Cardiac muscle cell (in vitro differentiated cells and primary cell): ENCODE data around the gene KLF3. TPM values are rescaled to one million over a fixed set of nuclear protein-coding genes. Genes with fewer than 3 reads are reported as not detected.

Experiments used
- DNase-seq, 2 donors: peaks; one replicate each; pipeline versions ENCODE4 v3.0.0 to v3.0.0-alpha.2; 2010 to 2017; ENCODE audit warnings: low read depth in 1 of 2, low spot score in 1 of 2
- H3K27ac ChIP-seq: fragments of 200-600 bp; sonication (generic); 2 replicates; pipeline ENCODE4 v1.5.1; 2016
- H3K27me3 ChIP-seq: fragments of 200-600 bp; sonication (generic); 2 replicates; pipeline ENCODE4 v1.6.0; 2016; ENCODE audit warnings: control low read depth
- H3K36me3 ChIP-seq: fragments of 200-600 bp; sonication (generic); 2 replicates; pipeline ENCODE4 v1.5.1; 2016; ENCODE audit warnings: control low read depth
- H3K4me1 ChIP-seq: fragments of 200-600 bp; sonication (generic); 2 replicates; pipeline ENCODE4 v1.8.1; 2017; ENCODE audit warnings: low read depth, mild to moderate bottlenecking, mixed run types
- H3K4me3 ChIP-seq: fragments of 200-600 bp; sonication (generic); 2 replicates; pipeline ENCODE4 v1.5.1; 2016; ENCODE audit warnings: mild to moderate bottlenecking
- H3K9me3 ChIP-seq: fragments of 200-600 bp; sonication (generic); 2 replicates; pipeline ENCODE4 v1.5.1; 2017; ENCODE audit warnings: low read depth, mild to moderate bottlenecking, control low read depth
- polyA plus RNA-seq: library from polyadenylated mRNA; unstranded; fragments of >200 nt; fragmentation: Nextera tagmentation; extraction: Ambion mirVana; gene quantifications from 2 replicates; pipeline ENCODE4 v1.2.1, GENCODE V29; 2016
- total RNA-seq: library from RNA; depleted of rRNA; stranded (reverse); fragments of >200 nt; gene quantifications from 2 replicates; pipeline ENCODE4 v1.2.3, GENCODE V29; 2016
- TF ChIP-seq, protein P1 (sequence below): IDR thresholded peaks from 2 replicates; pipeline ENCODE4 v1.5.1; 2012; ENCODE audit warnings: low read depth, mild to moderate bottlenecking, low read length

Gene KLF3
- total and polyA plus RNA-seq, 2 experiments from 2014 or later = 11.5 to 14.9 TPM

DNA sequence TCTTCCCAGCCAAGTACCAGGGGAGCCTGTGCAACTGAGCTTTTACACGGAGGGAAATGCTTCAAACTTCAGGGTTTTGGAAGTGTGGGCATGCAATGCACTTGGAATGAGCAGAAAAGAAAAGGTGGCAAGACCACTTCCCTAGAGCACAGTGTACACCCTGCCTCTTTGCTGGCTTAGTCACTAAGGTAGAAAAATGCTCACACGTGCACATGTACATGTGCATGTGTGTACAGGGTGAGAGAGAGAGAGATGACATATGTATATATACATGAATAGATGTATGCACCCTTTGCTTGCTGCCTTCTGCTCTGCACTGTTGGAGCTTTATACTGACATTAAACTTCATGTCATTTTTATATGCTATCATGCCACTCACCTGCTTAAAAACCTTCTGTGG lies 7.9 kb upstream of the KLF3 start:
- Histone ChIP-seq H3K4me1 (no peaks in the 10 kb centered on the region), H3K27ac (no peak overlapping the region), H3K27me3 (no peaks in the 10 kb centered on the region), H3K36me3 (no peaks in the 10 kb centered on the region), H3K4me3 (no peak overlapping the region), H3K9me3 (no peaks in the 10 kb centered on the region)
- TF ChIP-seq, protein P1, sequence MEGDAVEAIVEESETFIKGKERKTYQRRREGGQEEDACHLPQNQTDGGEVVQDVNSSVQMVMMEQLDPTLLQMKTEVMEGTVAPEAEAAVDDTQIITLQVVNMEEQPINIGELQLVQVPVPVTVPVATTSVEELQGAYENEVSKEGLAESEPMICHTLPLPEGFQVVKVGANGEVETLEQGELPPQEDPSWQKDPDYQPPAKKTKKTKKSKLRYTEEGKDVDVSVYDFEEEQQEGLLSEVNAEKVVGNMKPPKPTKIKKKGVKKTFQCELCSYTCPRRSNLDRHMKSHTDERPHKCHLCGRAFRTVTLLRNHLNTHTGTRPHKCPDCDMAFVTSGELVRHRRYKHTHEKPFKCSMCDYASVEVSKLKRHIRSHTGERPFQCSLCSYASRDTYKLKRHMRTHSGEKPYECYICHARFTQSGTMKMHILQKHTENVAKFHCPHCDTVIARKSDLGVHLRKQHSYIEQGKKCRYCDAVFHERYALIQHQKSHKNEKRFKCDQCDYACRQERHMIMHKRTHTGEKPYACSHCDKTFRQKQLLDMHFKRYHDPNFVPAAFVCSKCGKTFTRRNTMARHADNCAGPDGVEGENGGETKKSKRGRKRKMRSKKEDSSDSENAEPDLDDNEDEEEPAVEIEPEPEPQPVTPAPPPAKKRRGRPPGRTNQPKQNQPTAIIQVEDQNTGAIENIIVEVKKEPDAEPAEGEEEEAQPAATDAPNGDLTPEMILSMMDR = no peak
- DNase-seq = no peak

DNA sequence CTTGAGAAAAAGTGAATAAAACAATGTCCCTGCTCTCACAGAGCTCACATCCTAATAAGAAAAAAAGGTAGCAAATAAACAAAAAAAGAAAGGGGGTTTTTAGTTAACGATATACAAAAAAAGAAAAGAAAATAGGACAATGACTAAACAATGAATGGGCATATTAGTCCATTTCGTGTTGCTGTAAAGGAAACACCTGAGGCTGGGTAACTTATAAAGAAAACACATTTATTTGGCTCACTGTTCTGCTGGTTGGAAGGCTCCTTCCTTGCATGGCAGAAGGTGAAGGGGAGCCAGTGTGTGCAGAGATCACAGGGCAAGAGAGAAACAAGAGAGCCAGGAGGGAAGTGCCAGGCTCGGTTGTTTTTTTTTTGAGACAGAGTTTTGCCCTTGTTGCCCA lies 4.7 kb upstream of the KLF3 start:
- DNase-seq = no peak
- no peaks in the 10 kb centered on the region for H3K4me1 ChIP-seq
- no peak overlapping the region for H3K4me3 ChIP-seq
- no peaks in the 10 kb centered on the region for H3K36me3 ChIP-seq
- H3K9me3 ChIP-seq = no peaks in the 10 kb centered on the region
- TF ChIP-seq, protein P1 = no peak
- H3K27ac ChIP-seq = no peak overlapping the region
- H3K27me3 ChIP-seq = no peaks in the 10 kb centered on the region

DNA sequence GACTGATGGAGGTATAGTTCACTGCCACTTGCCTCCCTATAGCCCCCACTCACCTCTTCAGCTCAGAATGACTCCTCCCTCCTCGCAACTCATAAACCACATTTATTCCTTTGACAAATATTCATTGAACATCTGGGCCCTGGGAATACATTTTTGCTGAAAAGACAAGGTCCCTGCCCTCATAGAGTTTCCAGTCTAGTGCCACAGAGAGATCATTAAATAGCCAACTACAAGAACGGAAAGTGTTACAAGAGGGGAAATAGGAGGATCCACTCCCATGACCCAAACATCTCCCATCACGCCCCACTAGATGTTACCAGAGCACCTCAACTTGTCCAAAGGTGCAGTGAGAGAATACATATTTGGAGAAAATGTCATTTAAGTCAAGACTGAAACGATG lies 3.2 kb upstream of the KLF3 start:
- TF ChIP-seq, protein P1 = no peak
- no peak overlapping the region for H3K27ac ChIP-seq

DNA sequence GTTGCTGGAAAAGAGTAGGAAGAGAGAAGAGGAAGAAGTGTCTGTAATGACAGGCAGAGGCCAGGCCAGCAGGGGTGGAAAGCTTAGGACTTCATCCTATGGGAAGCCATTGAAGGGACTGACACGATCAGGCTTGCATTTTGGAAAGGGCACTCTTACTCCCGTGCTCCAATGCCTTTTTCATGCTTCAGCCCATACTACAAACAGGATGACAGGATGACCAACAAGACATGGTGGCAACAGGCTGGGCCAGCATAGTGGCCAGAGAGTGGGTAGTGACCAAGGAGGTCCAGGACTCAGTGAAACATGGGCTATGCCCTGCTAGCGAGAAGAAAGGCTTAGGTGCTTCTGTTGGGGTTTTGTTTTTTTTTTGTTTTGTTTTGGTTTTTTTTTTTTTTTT lies 2.6 kb upstream of the KLF3 start:
- H3K27ac ChIP-seq = no peak overlapping the region
- no peaks in the 10 kb centered on the region for H3K9me3 ChIP-seq
- H3K4me1 ChIP-seq = peaks cover 13% of the 10 kb centered on the region
- H3K36me3 ChIP-seq = no peaks in the 10 kb centered on the region
- TF ChIP-seq, protein P1 = no peak
- H3K27me3 ChIP-seq = no peaks in the 10 kb centered on the region
- H3K4me3 ChIP-seq = no peak overlapping the region
- no peak for DNase-seq

More for the DNA sequence above, 3.2 kb upstream of the KLF3 start:
- Histone ChIP-seq H3K4me3 (no peak overlapping the region), H3K27me3 (no peaks in the 10 kb centered on the region), H3K9me3 (no peaks in the 10 kb centered on the region), H3K36me3 (no peaks in the 10 kb centered on the region), H3K4me1 (peaks cover 7% of the 10 kb centered on the region)
- no peak for DNase-seq

DNA sequence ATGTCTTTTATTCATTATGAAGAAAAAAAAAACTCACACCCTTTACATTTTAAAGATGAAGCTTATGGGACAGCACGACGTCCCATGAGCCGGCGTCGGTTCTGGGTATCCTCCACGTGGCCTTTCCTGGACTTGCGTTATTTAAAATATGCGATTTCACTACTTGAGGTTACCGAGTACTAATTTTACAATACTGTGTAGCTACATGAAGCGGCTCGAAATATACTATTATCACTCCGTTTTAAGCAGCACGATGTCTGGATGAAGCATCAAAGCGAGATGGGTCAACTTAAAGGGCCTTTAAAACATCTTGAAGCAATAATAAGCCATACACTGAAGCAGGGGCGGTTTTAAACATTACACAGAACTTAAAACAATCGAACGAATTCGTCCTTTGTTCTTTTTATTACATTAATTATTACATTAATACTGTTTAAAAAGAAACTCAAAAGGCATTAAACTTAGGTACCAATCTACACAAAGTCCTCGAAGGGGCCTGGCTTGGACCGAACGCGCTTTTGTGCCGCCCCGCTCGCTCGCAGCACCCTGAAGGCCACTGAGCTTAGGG lies 1.4 kb upstream of the KLF3 start:
- H3K36me3 ChIP-seq = no peaks in the 10 kb centered on the region
- no peak for DNase-seq
- H3K27me3 ChIP-seq = no peaks in the 10 kb centered on the region
- no peaks in the 10 kb centered on the region for H3K9me3 ChIP-seq
- TF ChIP-seq, protein P1 = no peak
- peak overlapping the region; percentile 65 for H3K4me3 ChIP-seq
- peak overlapping the region; percentile 95 for H3K27ac ChIP-seq
- H3K4me1 ChIP-seq = peaks cover 24% of the 10 kb centered on the region
